ENCODE measurements around the gene CASTOR1.

DNA sequence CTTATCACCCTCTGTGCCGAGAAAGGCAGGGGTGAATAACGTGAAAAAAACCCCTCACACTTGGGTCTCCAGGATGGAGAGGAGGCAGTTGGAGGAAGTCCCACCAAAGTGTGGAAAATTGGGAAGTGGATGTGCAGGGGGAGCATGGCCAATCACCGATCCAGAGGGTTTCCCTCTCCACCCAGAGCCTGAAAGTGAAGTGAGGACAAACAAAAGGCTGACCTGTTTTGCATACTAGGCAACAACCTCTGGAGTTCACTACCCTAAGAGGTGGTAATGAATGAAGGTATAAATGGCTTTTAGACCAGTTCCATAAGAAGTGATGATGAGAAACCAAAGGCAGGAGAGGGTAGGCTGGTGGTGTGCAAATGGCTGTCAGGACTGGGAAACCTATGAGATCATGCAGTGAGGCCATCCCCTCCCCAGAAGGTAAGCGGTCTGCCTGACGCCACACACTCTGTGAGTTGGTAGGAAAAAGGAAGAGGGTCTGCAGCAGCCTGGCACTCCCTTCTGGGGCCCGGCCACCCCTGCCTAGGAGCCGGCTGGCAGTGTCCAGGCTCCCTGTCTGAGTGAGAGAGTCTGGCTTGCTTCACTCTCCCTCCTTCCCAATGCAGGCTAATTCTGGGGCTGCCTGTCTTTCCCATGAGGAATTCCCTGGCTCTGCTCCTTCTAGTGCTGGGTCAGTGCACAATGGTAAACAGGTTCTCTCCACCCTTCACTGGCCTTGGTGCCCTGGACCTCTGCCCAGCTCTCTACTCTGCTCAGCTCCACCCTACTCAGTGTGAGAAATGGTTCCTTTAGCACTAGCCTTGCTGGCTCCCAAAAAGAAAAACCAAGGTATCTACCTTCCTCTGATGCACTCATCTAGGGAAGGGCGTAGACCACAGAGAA is 21.8 kb upstream of the CASTOR1 start:
- TF ChIP-seq, protein P1, sequence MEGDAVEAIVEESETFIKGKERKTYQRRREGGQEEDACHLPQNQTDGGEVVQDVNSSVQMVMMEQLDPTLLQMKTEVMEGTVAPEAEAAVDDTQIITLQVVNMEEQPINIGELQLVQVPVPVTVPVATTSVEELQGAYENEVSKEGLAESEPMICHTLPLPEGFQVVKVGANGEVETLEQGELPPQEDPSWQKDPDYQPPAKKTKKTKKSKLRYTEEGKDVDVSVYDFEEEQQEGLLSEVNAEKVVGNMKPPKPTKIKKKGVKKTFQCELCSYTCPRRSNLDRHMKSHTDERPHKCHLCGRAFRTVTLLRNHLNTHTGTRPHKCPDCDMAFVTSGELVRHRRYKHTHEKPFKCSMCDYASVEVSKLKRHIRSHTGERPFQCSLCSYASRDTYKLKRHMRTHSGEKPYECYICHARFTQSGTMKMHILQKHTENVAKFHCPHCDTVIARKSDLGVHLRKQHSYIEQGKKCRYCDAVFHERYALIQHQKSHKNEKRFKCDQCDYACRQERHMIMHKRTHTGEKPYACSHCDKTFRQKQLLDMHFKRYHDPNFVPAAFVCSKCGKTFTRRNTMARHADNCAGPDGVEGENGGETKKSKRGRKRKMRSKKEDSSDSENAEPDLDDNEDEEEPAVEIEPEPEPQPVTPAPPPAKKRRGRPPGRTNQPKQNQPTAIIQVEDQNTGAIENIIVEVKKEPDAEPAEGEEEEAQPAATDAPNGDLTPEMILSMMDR (conservative IDR thresholded peaks at IDR 0.05 in 1 of 2, IDR thresholded peaks at IDR 0.05 in 1 of 2; ENCODE audit: extremely low read depth in 1 of 2, insufficient read depth in 1 of 2, low read depth in 1 of 2, low read length in 2 of 2): no peak
- TF ChIP-seq EZH2 (IDR thresholded peaks at IDR 0.05; ENCODE audit: borderline replicate concordance, low read length): no peak
